CD4-positive, alpha-beta T cell treated with Interleukin-4 for 1 hour (primary cell): Measurements from ENCODE around the gene DGCR6.
"Not testable (repeated sequence)": the region's sequence is repeated elsewhere in the genome, so short reads cannot be mapped to it uniquely, and the experiment has no call there.

Source experiments
- DNase-seq, 2 donors: peaks; one replicate each; pipeline ENCODE4 v3.0.0-alpha.2; 2020 to 2022

DGCR6 gene

GRCh38 chr22:18961201-18961600 lies 55.1 kb downstream of the DGCR6 start:
- DNase-seq = not testable (repeated sequence)
